Loucy (cell line): ENCODE results near the gene SYT9.

ENCODE experiments used
- H2AFZ ChIP-seq: fragments of 200-600 bp; sonication (generic); 2 replicates; pipeline ENCODE4 v1.6.0; 2016; ENCODE audit warnings: antibody characterized with exemption, mild to moderate bottlenecking, low read length, moderate library complexity
- H3F3A ChIP-seq: fragments of 200-600 bp; 2 replicates; pipeline ENCODE4 v1.6.0; 2016; ENCODE audit warnings: antibody characterized with exemption, low read depth, mild to moderate bottlenecking
- H3K27me3 ChIP-seq: fragments of 200-600 bp; sonication (generic); 2 replicates; pipeline ENCODE4 v1.6.1; 2014; ENCODE audit warnings: low read length, mild to moderate bottlenecking; ENCODE audit not compliant: insufficient read depth, poor library complexity, severe bottlenecking
- H3K36me3 ChIP-seq: fragments of 200-600 bp; sonication (generic); 2 replicates; pipeline ENCODE4 v1.6.1; 2016; ENCODE audit warnings: low read length; ENCODE audit not compliant: insufficient read depth
- H3K4me1 ChIP-seq: fragments of 200-600 bp; sonication (generic); 2 replicates; pipeline ENCODE4 v1.5.1; 2014; ENCODE audit warnings: low read length, mild to moderate bottlenecking; ENCODE audit not compliant: insufficient read depth, poor library complexity, severe bottlenecking
- H3K4me2 ChIP-seq: fragments of 200-600 bp; sonication (generic); 2 replicates; pipeline ENCODE4 v1.6.0; 2014; ENCODE audit warnings: antibody characterized with exemption, low read length, low read depth, mild to moderate bottlenecking; ENCODE audit not compliant: poor library complexity, severe bottlenecking
- H3K4me3 ChIP-seq: fragments of 200-600 bp; sonication (generic); 2 replicates; pipeline ENCODE4 v1.5.1; 2014; ENCODE audit warnings: low read length, mild to moderate bottlenecking, mixed read lengths; ENCODE audit not compliant: poor library complexity, severe bottlenecking
- H3K79me2 ChIP-seq: fragments of 200-600 bp; sonication (generic); 2 replicates; pipeline ENCODE4 v1.6.1; 2014; ENCODE audit warnings: low read length; ENCODE audit not compliant: insufficient read depth
- H3K9ac ChIP-seq: fragments of 200-600 bp; sonication (generic); 2 replicates; pipeline ENCODE4 v1.6.0; 2014; ENCODE audit warnings: mild to moderate bottlenecking, low read depth, low read length, moderate library complexity; ENCODE audit not compliant: poor library complexity, severe bottlenecking
- H3K9me2 ChIP-seq: fragments of 200-600 bp; sonication (generic); replicated peaks from 2 replicates; pipeline ENCODE4 v1.6.1; 2016; ENCODE audit warnings: low read depth, low read length, mixed read lengths
- H3K9me3 ChIP-seq: fragments of 200-600 bp; sonication (generic); 2 replicates; pipeline ENCODE4 v1.6.1; 2014; ENCODE audit warnings: mild to moderate bottlenecking, antibody characterized with exemption, low read length, low read depth; ENCODE audit not compliant: insufficient read depth
- H4K20me1 ChIP-seq: fragments of 200-600 bp; sonication (generic); 2 replicates; pipeline ENCODE4 v1.6.0; 2014; ENCODE audit warnings: antibody characterized with exemption, low read length, mild to moderate bottlenecking; ENCODE audit not compliant: insufficient read depth, poor library complexity, severe bottlenecking
- EZH2phosphoT487 ChIP-seq: fragments of 200-600 bp; IDR thresholded peaks from 2 replicates; pipeline ENCODE4 v1.6.1; 2018; ENCODE audit warnings: antibody characterized with exemption, mild to moderate bottlenecking, moderate library complexity, borderline replicate concordance
- TF ChIP-seq, protein P1 (sequence below): fragments of 200-600 bp; sonication (generic); conservative IDR thresholded peaks from 2 replicates; pipeline ENCODE4 v1.5.1; 2014; ENCODE audit warnings: mild to moderate bottlenecking, antibody characterized with exemption, low read length

The SYT9 gene

DNA sequence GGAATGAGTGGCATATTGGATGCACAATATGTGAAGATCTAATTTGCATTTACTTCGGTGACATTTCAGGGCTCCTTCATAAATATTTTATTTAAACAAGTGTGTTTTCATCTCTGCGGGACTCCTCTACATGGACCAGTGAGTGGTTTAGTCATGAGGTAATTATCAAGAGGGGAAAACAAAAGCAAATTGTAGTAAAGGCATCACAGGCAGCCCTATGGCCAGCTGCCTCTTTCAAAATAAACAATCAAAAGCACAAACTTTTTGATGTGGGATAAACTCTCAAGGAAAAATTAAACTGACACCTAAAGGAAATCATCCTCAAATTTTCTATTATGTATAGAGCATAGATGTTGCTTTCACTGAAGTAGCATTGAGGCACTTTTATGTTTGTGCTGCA lies 6.0 kb downstream of the SYT9 start:
- H3K4me1 ChIP-seq, result no peaks in the 10 kb centered on the region
- H3K36me3 ChIP-seq, result no peaks in the 10 kb centered on the region
- no peak overlapping the region for H3K9ac ChIP-seq
- no peaks in the 10 kb centered on the region for H3K9me2 ChIP-seq
- no peaks in the 10 kb centered on the region for H3K9me3 ChIP-seq
- H3K4me2 ChIP-seq, result no peak overlapping the region
- H3K4me3 ChIP-seq, result no peak overlapping the region
- H3K79me2 ChIP-seq, result no peaks in the 10 kb centered on the region
- H3K27me3 ChIP-seq, result no peaks in the 10 kb centered on the region
- H4K20me1 ChIP-seq, result no peaks in the 10 kb centered on the region
- H3F3A ChIP-seq, result no peaks in the 10 kb centered on the region
- TF ChIP-seq EZH2phosphoT487, result no peak
- TF ChIP-seq, protein P1, sequence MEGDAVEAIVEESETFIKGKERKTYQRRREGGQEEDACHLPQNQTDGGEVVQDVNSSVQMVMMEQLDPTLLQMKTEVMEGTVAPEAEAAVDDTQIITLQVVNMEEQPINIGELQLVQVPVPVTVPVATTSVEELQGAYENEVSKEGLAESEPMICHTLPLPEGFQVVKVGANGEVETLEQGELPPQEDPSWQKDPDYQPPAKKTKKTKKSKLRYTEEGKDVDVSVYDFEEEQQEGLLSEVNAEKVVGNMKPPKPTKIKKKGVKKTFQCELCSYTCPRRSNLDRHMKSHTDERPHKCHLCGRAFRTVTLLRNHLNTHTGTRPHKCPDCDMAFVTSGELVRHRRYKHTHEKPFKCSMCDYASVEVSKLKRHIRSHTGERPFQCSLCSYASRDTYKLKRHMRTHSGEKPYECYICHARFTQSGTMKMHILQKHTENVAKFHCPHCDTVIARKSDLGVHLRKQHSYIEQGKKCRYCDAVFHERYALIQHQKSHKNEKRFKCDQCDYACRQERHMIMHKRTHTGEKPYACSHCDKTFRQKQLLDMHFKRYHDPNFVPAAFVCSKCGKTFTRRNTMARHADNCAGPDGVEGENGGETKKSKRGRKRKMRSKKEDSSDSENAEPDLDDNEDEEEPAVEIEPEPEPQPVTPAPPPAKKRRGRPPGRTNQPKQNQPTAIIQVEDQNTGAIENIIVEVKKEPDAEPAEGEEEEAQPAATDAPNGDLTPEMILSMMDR, result no peak
- H2AFZ ChIP-seq, result no peak overlapping the region

DNA sequence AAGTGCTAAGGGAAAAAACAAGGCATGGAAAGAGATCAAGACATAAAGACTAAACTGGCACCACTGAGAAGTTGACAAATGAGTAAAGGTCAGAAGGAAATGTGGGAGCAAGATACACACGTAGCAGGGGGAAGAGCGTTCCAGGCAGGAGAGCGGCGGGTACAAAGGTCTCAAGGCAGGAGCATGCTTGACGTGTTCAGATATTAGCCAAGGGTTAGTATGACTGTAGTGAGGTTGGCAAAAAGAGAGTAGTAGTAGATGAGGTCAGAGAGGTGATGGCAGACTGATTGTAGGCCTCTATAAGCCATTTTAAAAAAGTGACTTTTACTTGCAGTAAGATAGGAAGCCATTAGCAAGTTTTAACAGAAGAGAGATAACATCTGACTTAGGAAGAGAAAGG lies 9.9 kb downstream of the SYT9 start:
- TF ChIP-seq EZH2phosphoT487, result no peak
- TF ChIP-seq, protein P1, result no peak

DNA sequence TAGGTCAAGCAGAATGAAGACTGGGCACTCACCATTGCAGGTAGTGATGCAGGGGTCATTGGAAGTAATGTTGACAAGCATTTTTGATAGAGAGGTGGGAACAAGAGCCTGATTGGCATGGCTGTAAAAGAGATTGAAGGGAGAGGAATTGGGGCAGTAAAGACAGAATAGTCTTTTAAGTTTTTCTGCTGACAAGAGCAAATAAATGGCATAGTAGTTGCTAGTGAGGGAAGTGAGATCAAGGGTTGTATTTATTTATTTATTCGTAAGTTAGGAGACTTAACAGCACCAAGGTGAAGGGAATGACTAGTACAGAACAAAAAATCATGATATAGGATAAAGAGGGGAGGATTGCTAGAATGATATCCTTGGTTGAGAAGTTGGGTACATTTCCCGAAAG lies 11.0 kb downstream of the SYT9 start:
- TF ChIP-seq EZH2phosphoT487, result no peak
- TF ChIP-seq, protein P1, result no peak
- H4K20me1 ChIP-seq, result no peaks in the 10 kb centered on the region
- no peaks in the 10 kb centered on the region for H3K4me1 ChIP-seq
- H3K9ac ChIP-seq, result no peak overlapping the region
- H3K4me2 ChIP-seq, result no peak overlapping the region
- no peaks in the 10 kb centered on the region for H3K36me3 ChIP-seq
- no peaks in the 10 kb centered on the region for H3K9me2 ChIP-seq
- no peaks in the 10 kb centered on the region for H3K9me3 ChIP-seq
- no peak overlapping the region for H3K4me3 ChIP-seq
- no peaks in the 10 kb centered on the region for H3K79me2 ChIP-seq
- no peaks in the 10 kb centered on the region for H3K27me3 ChIP-seq
- H3F3A ChIP-seq, result no peaks in the 10 kb centered on the region
- no peak overlapping the region for H2AFZ ChIP-seq

More for the DNA sequence above, 9.9 kb downstream of the SYT9 start:
- H2AFZ ChIP-seq, result no peak overlapping the region
- no peaks in the 10 kb centered on the region for H3K79me2 ChIP-seq
- H3K4me1 ChIP-seq, result no peaks in the 10 kb centered on the region
- H4K20me1 ChIP-seq, result no peaks in the 10 kb centered on the region
- H3K9ac ChIP-seq, result no peak overlapping the region
- no peaks in the 10 kb centered on the region for H3K9me2 ChIP-seq
- H3F3A ChIP-seq, result no peaks in the 10 kb centered on the region
- H3K4me3 ChIP-seq, result no peak overlapping the region
- no peaks in the 10 kb centered on the region for H3K27me3 ChIP-seq
- H3K9me3 ChIP-seq, result no peaks in the 10 kb centered on the region
- H3K36me3 ChIP-seq, result no peaks in the 10 kb centered on the region
- no peak overlapping the region for H3K4me2 ChIP-seq
